ENCODE results near the gene MYZAP.

The MYZAP gene

DNA sequence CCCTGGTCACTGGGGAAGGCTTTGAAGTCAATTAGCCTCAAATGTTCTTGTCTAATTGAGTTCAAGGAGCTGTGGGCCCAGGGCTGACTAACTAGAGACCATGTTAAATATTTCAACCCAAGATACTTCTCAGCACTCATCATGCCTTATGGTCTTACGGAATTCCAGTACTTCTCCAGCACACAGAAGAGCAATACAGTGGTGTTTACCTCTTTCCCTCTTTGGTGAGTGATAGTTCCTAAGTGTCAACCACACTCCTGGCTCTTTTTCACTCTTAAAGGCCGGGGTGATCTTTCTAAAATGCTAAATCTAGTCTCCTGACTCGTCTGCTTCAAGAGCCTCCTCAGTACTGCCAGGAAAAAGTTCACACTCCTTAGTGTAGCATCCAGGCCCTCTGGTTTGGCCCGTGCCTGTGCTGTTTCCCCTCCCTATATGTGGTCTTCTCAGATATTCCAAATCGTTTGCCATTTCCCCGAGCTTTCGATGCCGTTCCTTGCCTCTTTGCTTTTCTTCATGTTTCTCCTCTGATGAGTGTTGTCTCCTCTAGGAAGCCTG is 4.7 kb downstream of the MYZAP start:
- DNase-seq: no peak
- Histone ChIP-seq H3K4me1 (peaks cover 12% of the 10 kb centered on the region), H3K4me3 (ENCODE audit: low read depth, low read length) (no peak overlapping the region), H3K9me3 (no peaks in the 10 kb centered on the region), H3K36me3 (no peaks in the 10 kb centered on the region; the same call in 1 of the 2 replicates), H3K27me3 (no peaks in the 10 kb centered on the region)
- TF ChIP-seq, protein P1, sequence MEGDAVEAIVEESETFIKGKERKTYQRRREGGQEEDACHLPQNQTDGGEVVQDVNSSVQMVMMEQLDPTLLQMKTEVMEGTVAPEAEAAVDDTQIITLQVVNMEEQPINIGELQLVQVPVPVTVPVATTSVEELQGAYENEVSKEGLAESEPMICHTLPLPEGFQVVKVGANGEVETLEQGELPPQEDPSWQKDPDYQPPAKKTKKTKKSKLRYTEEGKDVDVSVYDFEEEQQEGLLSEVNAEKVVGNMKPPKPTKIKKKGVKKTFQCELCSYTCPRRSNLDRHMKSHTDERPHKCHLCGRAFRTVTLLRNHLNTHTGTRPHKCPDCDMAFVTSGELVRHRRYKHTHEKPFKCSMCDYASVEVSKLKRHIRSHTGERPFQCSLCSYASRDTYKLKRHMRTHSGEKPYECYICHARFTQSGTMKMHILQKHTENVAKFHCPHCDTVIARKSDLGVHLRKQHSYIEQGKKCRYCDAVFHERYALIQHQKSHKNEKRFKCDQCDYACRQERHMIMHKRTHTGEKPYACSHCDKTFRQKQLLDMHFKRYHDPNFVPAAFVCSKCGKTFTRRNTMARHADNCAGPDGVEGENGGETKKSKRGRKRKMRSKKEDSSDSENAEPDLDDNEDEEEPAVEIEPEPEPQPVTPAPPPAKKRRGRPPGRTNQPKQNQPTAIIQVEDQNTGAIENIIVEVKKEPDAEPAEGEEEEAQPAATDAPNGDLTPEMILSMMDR (IDR thresholded peaks at IDR 0.05; ENCODE audit: low read depth, low read length): no peak

DNA sequence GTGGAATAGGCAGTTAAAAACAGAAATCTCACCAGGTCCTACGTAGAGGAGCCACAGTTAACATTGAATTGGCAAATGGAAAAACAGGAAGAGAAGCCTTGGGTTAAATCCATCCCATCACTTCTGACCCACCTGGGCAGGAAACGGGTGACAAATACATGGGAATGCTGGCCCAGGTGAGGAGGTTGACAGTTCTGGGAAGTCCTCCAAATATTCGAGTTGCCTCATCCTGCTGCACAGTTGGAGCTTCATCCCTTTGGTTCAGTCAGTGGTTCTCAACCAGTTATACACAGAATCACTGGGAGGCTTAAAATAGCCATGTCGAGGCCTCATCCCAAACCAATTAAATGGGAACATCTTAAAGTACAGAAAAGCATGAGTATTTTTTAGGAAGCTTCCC is 5.3 kb downstream of the MYZAP start:
- TF ChIP-seq, protein P1 (IDR thresholded peaks at IDR 0.05; ENCODE audit: low read depth, low read length): no peak
- Histone ChIP-seq H3K27me3 (no peaks in the 10 kb centered on the region), H3K4me1 (peaks cover 12% of the 10 kb centered on the region), H3K36me3 (no peaks in the 10 kb centered on the region; the same call in 1 of the 2 replicates), H3K9me3 (no peaks in the 10 kb centered on the region), H3K4me3 (ENCODE audit: low read depth, low read length) (no peak overlapping the region)
- DNase-seq: no peak

DNA sequence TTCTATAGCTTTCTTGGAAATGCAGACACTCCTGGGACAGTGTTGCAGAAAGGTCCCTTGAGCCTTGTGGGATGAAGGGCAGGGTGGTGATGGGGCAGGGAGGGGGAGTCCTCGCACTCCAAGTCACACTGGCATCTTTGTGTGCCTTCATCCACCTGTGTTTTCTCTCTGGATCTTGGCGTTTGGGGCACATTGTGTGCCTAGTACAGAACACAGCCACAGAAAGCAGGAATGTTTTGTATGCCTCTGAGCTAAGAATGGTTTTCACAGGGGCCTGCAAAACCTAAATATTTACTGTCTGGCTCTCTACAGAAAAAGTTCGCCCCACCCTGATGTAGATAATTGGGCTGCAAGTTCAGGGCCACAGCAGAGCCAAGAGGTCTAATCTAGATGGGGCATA is 5.7 kb downstream of the MYZAP start:
- Histone ChIP-seq H3K4me1 (peaks cover 12% of the 10 kb centered on the region), H3K27me3 (no peaks in the 10 kb centered on the region), H3K4me3 (ENCODE audit: low read depth, low read length) (no peak overlapping the region), H3K9me3 (no peaks in the 10 kb centered on the region), H3K36me3 (no peaks in the 10 kb centered on the region; the same call in 1 of the 2 replicates)
- TF ChIP-seq, protein P1 (IDR thresholded peaks at IDR 0.05; ENCODE audit: low read depth, low read length): no peak
- no peak for DNase-seq

DNA sequence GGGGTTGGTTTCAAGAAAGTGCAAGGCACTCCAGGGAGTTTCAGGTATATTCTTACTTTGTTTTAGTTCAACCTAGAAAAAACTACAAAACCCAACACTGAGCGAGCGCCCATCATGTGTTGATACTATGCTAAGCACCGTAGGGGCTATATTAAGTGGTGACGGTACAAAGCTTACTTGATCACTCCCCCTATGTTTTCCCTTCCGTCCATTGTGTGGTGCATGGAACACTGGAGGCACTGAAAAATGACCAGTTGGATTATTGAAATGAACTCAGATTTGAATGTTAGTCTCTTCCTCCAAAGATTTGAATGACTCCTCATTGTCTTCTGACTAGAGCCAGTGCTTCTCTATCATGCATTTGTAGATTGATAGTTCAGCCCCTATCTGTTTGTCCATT is 6.6 kb downstream of the MYZAP start:
- Histone ChIP-seq H3K9me3 (no peaks in the 10 kb centered on the region), H3K27me3 (no peaks in the 10 kb centered on the region), H3K36me3 (no peaks in the 10 kb centered on the region; the same call in 1 of the 2 replicates), H3K4me3 (ENCODE audit: low read depth, low read length) (no peak overlapping the region), H3K4me1 (peaks cover 12% of the 10 kb centered on the region)
- TF ChIP-seq, protein P1 (IDR thresholded peaks at IDR 0.05; ENCODE audit: low read depth, low read length): no peak
- DNase-seq: no peak

DNA sequence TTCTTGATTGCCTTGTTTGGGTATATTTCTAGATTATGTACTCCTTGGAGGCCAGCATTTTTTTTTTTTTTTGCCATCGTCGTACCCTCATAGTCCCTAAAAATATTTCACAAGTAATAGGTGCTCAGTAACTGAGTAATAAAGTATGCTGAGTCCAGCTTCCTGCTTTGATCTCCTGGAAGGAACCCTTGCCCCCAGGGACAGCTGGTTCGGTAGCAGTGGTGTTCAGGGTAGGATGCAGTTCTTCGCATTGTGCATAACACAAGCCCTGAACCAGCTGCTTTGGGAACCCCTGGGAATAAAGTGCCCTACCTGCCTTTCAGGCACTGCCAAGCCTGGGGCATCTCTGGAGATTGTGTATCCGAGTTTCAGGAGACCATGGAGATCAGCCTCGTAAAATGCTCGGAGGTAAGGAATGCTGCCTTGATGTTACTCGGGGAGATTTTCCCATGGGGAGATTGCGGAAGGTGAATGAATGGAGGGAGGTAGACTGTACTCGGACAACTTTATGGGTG is 7.6 kb downstream of the MYZAP start:
- Histone ChIP-seq H3K27me3 (no peaks in the 10 kb centered on the region), H3K9me3 (no peaks in the 10 kb centered on the region), H3K36me3 (no peaks in the 10 kb centered on the region; the same call in 1 of the 2 replicates), H3K4me1 (peaks cover 11% of the 10 kb centered on the region), H3K4me3 (ENCODE audit: low read depth, low read length) (no peak overlapping the region)
- DNase-seq: no peak
- TF ChIP-seq, protein P1 (IDR thresholded peaks at IDR 0.05; ENCODE audit: low read depth, low read length): no peak

DNA sequence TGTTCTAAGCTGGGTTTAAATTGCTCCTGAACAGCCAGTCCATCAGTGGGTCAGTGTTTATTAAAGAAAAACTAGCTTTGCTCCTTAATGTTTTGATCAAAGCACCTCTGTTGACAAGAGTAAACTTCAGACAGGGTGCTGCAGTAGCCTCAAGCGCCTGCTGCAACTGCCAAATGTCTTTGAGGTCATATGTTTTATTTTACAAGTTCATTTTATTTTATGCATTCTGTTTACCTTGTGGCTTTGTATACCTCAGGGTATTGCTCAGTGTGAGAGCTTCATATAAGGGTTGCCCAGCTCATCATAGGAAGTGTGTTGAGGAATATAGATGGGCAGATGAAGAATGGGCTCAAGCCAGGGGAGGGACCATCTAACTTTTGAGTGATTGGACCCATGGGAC is 8.5 kb downstream of the MYZAP start:
- TF ChIP-seq, protein P1 (IDR thresholded peaks at IDR 0.05; ENCODE audit: low read depth, low read length): no peak
- Histone ChIP-seq H3K36me3 (no peaks in the 10 kb centered on the region; the same call in 1 of the 2 replicates), H3K4me3 (ENCODE audit: low read depth, low read length) (no peak overlapping the region), H3K27me3 (no peaks in the 10 kb centered on the region), H3K9me3 (no peaks in the 10 kb centered on the region), H3K4me1 (peaks cover 2% of the 10 kb centered on the region; the same call in 1 of the 2 replicates)
- no peak for DNase-seq

Measured in BE2C (cell line).